CD14-positive monocyte (primary cell): ENCODE data around the gene ADAMTS3. TPM values are rescaled to one million over a fixed set of nuclear protein-coding genes. Genes with fewer than 3 reads are reported as not detected.

ENCODE experiments used
- DNase-seq, 3 donors: peaks; one replicate each; pipeline ENCODE4 v3.0.0-alpha.2; 2011 to 2022
- H2AFZ ChIP-seq: 2 replicates; pipeline ENCODE4 v1.6.0; 2012; ENCODE audit warnings: mild to moderate bottlenecking, low read depth, low read length, inconsistent platforms; ENCODE audit not compliant: insufficient read depth, poor library complexity, severe bottlenecking
- H3K27ac ChIP-seq, 2 donors: 1 replicate in 1 of 2; 2 replicates in 1 of 2; pipeline ENCODE4 v1.5.1; 2012 to 2013; ENCODE audit warnings: low read length in 2 of 2, control low read depth in 1 of 2, inconsistent platforms in 1 of 2, low read depth in 1 of 2, mild to moderate bottlenecking in 1 of 2
- H3K27me3 ChIP-seq, 2 donors: one replicate each; pipeline versions ENCODE4 v1.6.0 to v1.6.1; 2011 to 2013; ENCODE audit warnings: low read length in 2 of 2; ENCODE audit not compliant: control insufficient read depth in 2 of 2, insufficient read depth in 2 of 2
- H3K36me3 ChIP-seq, 2 donors: replicated peaks in 1 of 2; 1 replicate in 1 of 2; 2 replicates in 1 of 2; pipeline versions ENCODE4 v1.5.1 to v1.6.1; 2012 to 2013; ENCODE audit warnings: low read length in 2 of 2, control low read depth in 1 of 2, inconsistent platforms in 1 of 2, mild to moderate bottlenecking in 1 of 2; ENCODE audit not compliant: insufficient read depth in 2 of 2, control insufficient read depth in 1 of 2
- H3K4me1 ChIP-seq, 2 donors: 1 replicate in 1 of 2; 2 replicates in 1 of 2; pipeline versions ENCODE4 v1.5.1 to v1.6.1; 2012 to 2013; ENCODE audit warnings: low read length in 2 of 2, control low read depth in 1 of 2, inconsistent platforms in 1 of 2, mild to moderate bottlenecking in 1 of 2, moderate library complexity in 1 of 2; ENCODE audit not compliant: insufficient read depth in 2 of 2, control insufficient read depth in 1 of 2
- H3K4me2 ChIP-seq: replicated peaks from 2 replicates; pipeline ENCODE3; 2012; ENCODE audit warnings: low read length, moderate library complexity, mild to moderate bottlenecking; ENCODE audit not compliant: poor library complexity, severe bottlenecking; ENCODE audit errors: extremely low read depth
- H3K4me3 ChIP-seq, 3 experiments: fragments of 200-600 bp in 1 of 3; sonication (generic) in 1 of 3; replicated peaks in 1 of 3; 1 replicate in 2 of 3; 2 replicates in 1 of 3; pipeline ENCODE4 v1.5.1; 2011 to 2013; ENCODE audit warnings: low read length in 3 of 3, mild to moderate bottlenecking in 3 of 3, control low read depth in 2 of 3, low read depth in 2 of 3, inconsistent platforms in 1 of 3, moderate library complexity in 1 of 3
- H3K79me2 ChIP-seq: 2 replicates; pipeline ENCODE4 v1.6.0; 2012; ENCODE audit warnings: mild to moderate bottlenecking, control low read depth, inconsistent platforms, low read length, moderate library complexity; ENCODE audit not compliant: insufficient read depth
- H3K9ac ChIP-seq: 2 replicates; pipeline ENCODE4 v1.6.0; 2017; ENCODE audit warnings: low read length, mild to moderate bottlenecking; ENCODE audit not compliant: insufficient read depth, poor library complexity, severe bottlenecking
- H3K9me3 ChIP-seq, 2 donors: replicated peaks in 1 of 2; 1 replicate in 1 of 2; 2 replicates in 1 of 2; pipeline versions ENCODE4 v1.5.1 to v1.6.1; 2012 to 2013; ENCODE audit warnings: low read length in 2 of 2, control low read depth in 1 of 2; ENCODE audit not compliant: control insufficient read depth in 1 of 2, insufficient read depth in 1 of 2
- H4K20me1 ChIP-seq: 2 replicates; pipeline ENCODE4 v1.6.0; 2012; ENCODE audit warnings: mild to moderate bottlenecking, low read length, control low read depth, moderate library complexity; ENCODE audit not compliant: insufficient read depth
- H3K27ac Mint-ChIP-seq, 7 donors: one replicate each; pipeline ENCODE4 v1.8.0; 2020; ENCODE audit warnings: mild to moderate bottlenecking in 7 of 7, mixed read lengths in 7 of 7, moderate library complexity in 6 of 7, inconsistent platforms in 2 of 7
- H3K27me3 Mint-ChIP-seq, 3 donors: one replicate each; pipeline ENCODE4 v1.8.0; 2021 to 2022; ENCODE audit warnings: low read depth in 3 of 3, mild to moderate bottlenecking in 3 of 3, mixed read lengths in 3 of 3, moderate library complexity in 3 of 3, inconsistent platforms in 1 of 3
- H3K36me3 Mint-ChIP-seq, 2 donors: one replicate each; pipeline ENCODE4 v1.8.0; 2020; ENCODE audit warnings: mixed read lengths in 2 of 2, inconsistent platforms in 1 of 2, mild to moderate bottlenecking in 1 of 2
- H3K4me1 Mint-ChIP-seq: one replicate; pipeline ENCODE4 v1.8.0; 2020; ENCODE audit warnings: mild to moderate bottlenecking, mixed read lengths
- H3K4me3 Mint-ChIP-seq, 2 donors: one replicate each; pipeline ENCODE4 v1.8.0; 2020; ENCODE audit warnings: mild to moderate bottlenecking in 2 of 2, mixed read lengths in 2 of 2, moderate library complexity in 1 of 2
- H3K9me3 Mint-ChIP-seq, 7 donors: one replicate each; pipeline ENCODE4 v1.8.0; 2020 to 2022; ENCODE audit warnings: mixed read lengths in 7 of 7, mild to moderate bottlenecking in 6 of 7, moderate library complexity in 6 of 7, inconsistent platforms in 2 of 7
- CTCF ChIP-seq: fragments of 200-600 bp; IDR thresholded peaks from one replicate; pipeline ENCODE4 v1.8.0; 2022; ENCODE audit warnings: antibody characterized with exemption, mild to moderate bottlenecking
- WGBS: methylation state at CpG from one replicate; pipeline ENCODE4 v1.1.5; 2013; ENCODE audit warnings: missing lambda C conversion rate; ENCODE audit not compliant: insufficient coverage; 5-methylcytosine and 5-hydroxymethylcytosine counted together
- intact Hi-C, 2 donors: fragments of 100-400 bp; cut with micrococcal nuclease; formaldehyde crosslinking; loops; one replicate each; pipeline versions ENCODE4 v1.15.0 to v1.15.1; 2023
- polyA plus RNA-seq, 3 donors: library from polyadenylated mRNA; depleted of rRNA in 1 of 3; unstranded in 2 of 3; stranded (reverse) in 1 of 3; fragments of 300-500 nt in 2 of 3; fragments of >200 nt in 1 of 3; fragmentation: Illumina TruSeq in 2 of 3; gene quantifications; 1 replicate in 2 of 3; 2 replicates in 1 of 3; pipeline ENCODE4 v1.2.3, GENCODE V29; 2012 to 2021

Gene ADAMTS3
- polyA plus RNA-seq, 3 donors, result not detected

DNA sequence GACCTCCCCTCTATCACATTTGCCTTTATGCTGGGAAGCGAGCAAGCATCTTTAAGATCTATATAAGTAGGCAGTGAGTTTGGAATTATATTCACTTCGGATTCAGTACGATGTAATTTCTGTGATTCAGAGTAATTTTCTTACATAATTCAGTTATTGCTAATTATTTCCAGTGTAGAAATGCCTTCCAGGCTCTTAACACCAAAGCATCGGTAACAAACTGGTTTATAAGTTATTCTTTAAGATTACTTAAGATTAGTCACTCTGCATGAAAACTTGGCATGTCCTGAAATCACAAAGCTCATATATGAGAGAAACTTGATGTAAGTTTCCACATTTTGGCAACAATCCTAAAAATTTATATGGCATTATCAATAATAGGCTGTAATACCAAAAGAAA, 120.8 kb downstream of the ADAMTS3 start:
- Mint-ChIP-seq H3K4me1 (no peaks in the 10 kb centered on the region), H3K9me3 (peaks cover 0 to 3% (median 0%) of the 10 kb centered on the region in 7 donors), H3K4me3 (no peak overlapping the region), H3K27ac (no peak overlapping the region), H3K36me3 (no peaks in the 10 kb centered on the region), H3K27me3 (no peaks in the 10 kb centered on the region)
- intact Hi-C loops, result no loop called here
- TF ChIP-seq CTCF, result no peak
- WGBS, result no CpG with 5 or more reads among the region's 4 CpGs
- Histone ChIP-seq H2AFZ (no peak overlapping the region), H3K4me3 (no peak overlapping the region), H3K27me3 (no peaks in the 10 kb centered on the region), H3K79me2 (no peaks in the 10 kb centered on the region), H3K4me2 (no peak overlapping the region), H4K20me1 (no peaks in the 10 kb centered on the region), H3K27ac (no peak overlapping the region), H3K9me3 (no peaks in the 10 kb centered on the region), H3K36me3 (no peaks in the 10 kb centered on the region), H3K4me1 (no peaks in the 10 kb centered on the region), H3K9ac (no peak overlapping the region)
- no peak for DNase-seq

- Mint-ChIP-seq H3K27me3 (no peaks in the 10 kb centered on the region), H3K4me1 (no peaks in the 10 kb centered on the region), H3K36me3 (no peaks in the 10 kb centered on the region), H3K27ac (no peak overlapping the region), H3K9me3 (peaks cover 0 to 3% (median 0%) of the 10 kb centered on the region in 7 donors), H3K4me3 (no peak overlapping the region)
- H3K4me3 ChIP-seq, result no peak overlapping the region
- no peak overlapping the region for H2AFZ ChIP-seq
- no peaks in the 10 kb centered on the region for H3K79me2 ChIP-seq
- intact Hi-C loops, result no loop called here
- H3K4me2 ChIP-seq, result no peak overlapping the region
- no peak for DNase-seq
- no peak for TF ChIP-seq CTCF
- no peak overlapping the region for H3K27ac ChIP-seq
- no peaks in the 10 kb centered on the region for H3K36me3 ChIP-seq
- no peaks in the 10 kb centered on the region for H3K4me1 ChIP-seq
- no peaks in the 10 kb centered on the region for H3K9me3 ChIP-seq
- no CpG with 5 or more reads among the region's 3 CpGs for WGBS
- H3K27me3 ChIP-seq, result no peaks in the 10 kb centered on the region
- no peak overlapping the region for H3K9ac ChIP-seq
- no peaks in the 10 kb centered on the region for H4K20me1 ChIP-seq
Measured at GRCh38 chr4:72446353-72447055, 122.5 kb downstream of the ADAMTS3 start.
